ENCODE data around the gene PFN1. TPM values are rescaled to one million over a fixed set of nuclear protein-coding genes. Genes with fewer than 3 reads are reported as not detected.

The PFN1 gene
- total and polyA plus RNA-seq, 2 of the 8 experiments (the other 6 are each of a cell fraction or from before 2014, with no cell fraction given): 1,355 to 1,949 TPM

GRCh38 chr17:4951486-4951885 is 3.2 kb upstream of the PFN1 start:
- Histone ChIP-seq H3K4me2 (ENCODE audit: insufficient read depth in 1 of 2, low read depth in 2 of 2, low read length in 2 of 2) (peak overlapping the region; percentile 95 to 97), H3K9ac (replicated peaks in 1 of 4; ENCODE audit: extremely low read depth in 1 of 4, low read depth in 3 of 4, low read length in 3 of 4) (no peak overlapping the region), H3K4me1 (replicated peaks in 1 of 4; ENCODE audit: control insufficient read depth in 3 of 4, insufficient read depth in 4 of 4, low read length in 3 of 4) (peaks cover 3 to 13% (median 9%) of the 10 kb centered on the region in 4 experiments), H2BK120ac (replicated peaks; ENCODE audit: low read depth, low read length) (no peak overlapping the region), H3K9me3 (ENCODE audit: insufficient read depth in 2 of 2, low read depth in 1 of 2, low read length in 1 of 2) (no peaks in the 10 kb centered on the region), H4K8ac (ENCODE audit: extremely low read depth, insufficient read depth, low read length) (no peak overlapping the region; the same call in none of the 2 replicates), H2BK20ac (ENCODE audit: low read length) (peak overlapping the region; percentile 75; the same call in 1 of the 2 replicates), H3K4me3 (ENCODE audit: extremely low read depth in 1 of 4, insufficient read depth in 2 of 4, low read depth in 3 of 4, low read length in 4 of 4) (peak overlapping the region in 1 of 4 experiments; percentile 97; a peak in 3 of 8 replicates), H3K23ac (ENCODE audit: insufficient read length) (no peak overlapping the region), H3K27ac (ENCODE audit: low read depth, low read length) (no peak overlapping the region), H3K4ac (replicated peaks; ENCODE audit: insufficient read length, low read depth, low read length) (peak overlapping the region; percentile 25), H3K27me3 (replicated peaks in 1 of 4; ENCODE audit: control insufficient read depth in 3 of 4, extremely low read depth in 1 of 4, insufficient read depth in 3 of 4, low read length in 3 of 4) (no peaks in the 10 kb centered on the region), H3K18ac (ENCODE audit: extremely low read depth, low read length) (peak overlapping the region; percentile 81; the same call in 1 of the 2 replicates), H3K14ac (ENCODE audit: insufficient read length) (no peak overlapping the region), H2BK15ac (ENCODE audit: low read length) (no peak overlapping the region), H3K23me2 (ENCODE audit: low read depth, low read length) (peaks cover 14% of the 10 kb centered on the region), H2BK5ac (ENCODE audit: low read depth, low read length) (peak overlapping the region; percentile 15; the same call in 1 of the 2 replicates), H3K79me1 (ENCODE audit: low read depth, low read length) (0 out of 2 replicates have a peak, but pooled peaks cover 2% of the 10 kb centered on the region), H3K79me2 (ENCODE audit: control insufficient read depth in 1 of 2, insufficient read depth in 2 of 2, low read length in 2 of 2) (peaks cover 5 to 17% of the 10 kb centered on the region in 2 experiments), H2BK12ac (ENCODE audit: low read depth, low read length) (no peak overlapping the region), H4K91ac (replicated peaks; ENCODE audit: insufficient read length, low read length) (peak overlapping the region; percentile 46), H3K36me3 (ENCODE audit: control insufficient read depth in 2 of 4, insufficient read depth in 4 of 4, low read length in 3 of 4) (peaks cover 0 to 6% (median 3%) of the 10 kb centered on the region in 4 experiments; a peak in 4 of 8 replicates), H3K56ac (replicated peaks; ENCODE audit: insufficient read length, low read depth, low read length) (no peak overlapping the region), H2AFZ (ENCODE audit: low read length) (no peak overlapping the region), H4K5ac (ENCODE audit: insufficient read length, low read depth, low read length) (no peak overlapping the region), H2AK5ac (ENCODE audit: low read depth, low read length) (peak overlapping the region; percentile 48; the same call in 1 of the 2 replicates), H4K20me1 (replicated peaks in 1 of 2; ENCODE audit: control insufficient read depth in 1 of 2, insufficient read depth in 2 of 2, low read length in 2 of 2) (peaks cover 5 to 8% of the 10 kb centered on the region in 2 experiments)
- POLR2A ChIA-PET (ENCODE audit: partially characterized antibody): interaction anchor here (0.8 to 32.4 kb wide), 12 partner anchors 4 to 128 kb away, joined by 3 to 987 read pairs (median 4); partner anchors contain the start of genes ENO3, GP1BA, PFN1 and RNF167
- WGBS, 2 experiments (ENCODE audit: extremely low coverage in 1 of 2, insufficient coverage in 1 of 2, insufficient read length in 1 of 2, insufficient replicate concordance in 2 of 2, low coverage in 1 of 2, low lambda C conversion rate in 2 of 2, missing lambda C conversion rate in 1 of 2): 80% methylated on average over 3 of the region's 3 CpGs; no CpG with 5 or more reads in 1 of the 2 experiments
- DNase-seq (ENCODE audit: low read depth in 1 of 2, low spot score in 2 of 2) (no peak), FAIRE-seq (no peak)
- TF ChIP-seq CBX8 (IDR thresholded peaks at IDR 0.05; ENCODE audit: borderline replicate concordance, low read depth, low read length) (no peak), CREB1 (IDR thresholded peaks at IDR 0.05) (no peak)
- CTCF ChIA-PET (ENCODE audit: partially characterized antibody): interaction anchor here (0.8 to 1.9 kb wide), 11 partner anchors 10 to 110 kb away, joined by 3 to 5 read pairs (median 3); partner anchors contain the start of genes SLC52A1 and SPAG7

All from H1 (cell line).